ENCODE data around the gene MRPS35. TPM values are rescaled to one million over a fixed set of nuclear protein-coding genes. Genes with fewer than 3 reads are reported as not detected.
A peak's percentile ranks its signal among the peaks of the same experiment; 100 is the strongest.

MRPS35 gene
- total RNA-seq, 1 donor from 2014 or later: 39.2 TPM

GRCh38 chr12:27780612-27781408 lies 70.2 kb downstream of the MRPS35 start:
- Mint-ChIP-seq H3K27ac (peak overlapping the region; percentile 10), H3K27me3 (ENCODE audit: insufficient read depth, low read depth) (peaks cover 2% of the 10 kb centered on the region), H3K36me3 (peaks cover 26% of the 10 kb centered on the region), H3K9me3 (peaks cover 2% of the 10 kb centered on the region), H3K4me3 (peak overlapping the region; percentile 86), H3K4me1 (peaks cover 36% of the 10 kb centered on the region)
- H3K9ac ChIP-seq: peak overlapping the region; percentile 77
- no peaks in the 10 kb centered on the region for H3K27me3 ChIP-seq
- H3K79me2 ChIP-seq (ENCODE audit: low read depth): peaks cover 57% of the 10 kb centered on the region
- H4K20me1 ChIP-seq (ENCODE audit: low read depth): no peaks in the 10 kb centered on the region
- peak overlapping the region; percentile 93 for H3K4me2 ChIP-seq
- H3K27ac ChIP-seq: peak overlapping the region; percentile 93
- H3K36me3 ChIP-seq: no peaks in the 10 kb centered on the region
- peaks cover 24% of the 10 kb centered on the region for H3F3A ChIP-seq (ENCODE audit: low read depth)
- H3K9me3 ChIP-seq (ENCODE audit: low read depth): no peaks in the 10 kb centered on the region
- peak overlapping the region; percentile 82 for H3K4me3 ChIP-seq
- peak overlapping the region; percentile 77 for H2AFZ ChIP-seq (replicated peaks)
- peaks cover 26% of the 10 kb centered on the region for H3K4me1 ChIP-seq
- DNase-seq (ENCODE audit: low spot score): peak; percentile 41
- TF ChIP-seq EZH2 (IDR thresholded peaks at IDR 0.05) (no peak), CTCF (IDR thresholded peaks at IDR 0.05) (no peak), EZH2phosphoT487 (IDR thresholded peaks at IDR 0.05) (no peak)

DNA sequence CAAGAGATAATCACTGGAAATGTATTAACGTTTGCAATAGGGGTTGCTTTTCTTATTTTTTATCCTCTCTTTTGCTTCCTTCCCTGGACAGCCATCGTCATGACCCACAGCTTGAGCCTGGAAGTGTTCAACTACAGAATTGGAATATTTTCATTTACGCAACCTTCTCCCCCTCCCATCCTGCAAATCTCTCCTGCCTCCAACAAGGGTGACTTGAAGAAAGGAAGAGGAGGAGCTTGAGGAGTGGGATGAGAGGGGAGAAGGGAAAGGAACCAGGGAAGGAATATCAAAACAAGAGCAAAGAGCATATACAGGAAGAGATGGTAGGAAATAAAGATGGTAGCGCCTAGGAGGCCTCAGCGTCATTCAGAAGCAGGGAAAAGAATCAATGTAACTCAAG lies 71.0 kb downstream of the MRPS35 start:
- peaks cover 36% of the 10 kb centered on the region for H3K4me1 Mint-ChIP-seq
- H3K4me1 ChIP-seq: peaks cover 26% of the 10 kb centered on the region
- H3K27ac Mint-ChIP-seq: peak overlapping the region; percentile 1
- H4K20me1 ChIP-seq (ENCODE audit: low read depth): no peaks in the 10 kb centered on the region
- H3K27me3 Mint-ChIP-seq (ENCODE audit: insufficient read depth, low read depth): peaks cover 2% of the 10 kb centered on the region
- H3K36me3 Mint-ChIP-seq: peaks cover 32% of the 10 kb centered on the region
- no peaks in the 10 kb centered on the region for H3K9me3 ChIP-seq (ENCODE audit: low read depth)
- H3K9ac ChIP-seq: no peak overlapping the region
- H3F3A ChIP-seq (ENCODE audit: low read depth): peaks cover 24% of the 10 kb centered on the region
- H3K27me3 ChIP-seq: no peaks in the 10 kb centered on the region
- peak overlapping the region; percentile 93 for H3K4me2 ChIP-seq
- H3K79me2 ChIP-seq (ENCODE audit: low read depth): peaks cover 65% of the 10 kb centered on the region
- no peak for TF ChIP-seq EZH2phosphoT487 (IDR thresholded peaks at IDR 0.05)
- TF ChIP-seq EZH2 (IDR thresholded peaks at IDR 0.05): no peak
- TF ChIP-seq CTCF (IDR thresholded peaks at IDR 0.05): no peak
- H3K4me3 ChIP-seq: peak overlapping the region; percentile 82
- H2AFZ ChIP-seq (replicated peaks): no peak overlapping the region
- H3K27ac ChIP-seq: peak overlapping the region; percentile 48
- H3K36me3 ChIP-seq: no peaks in the 10 kb centered on the region
- peak overlapping the region; percentile 86 for H3K4me3 Mint-ChIP-seq
- no peak for DNase-seq (ENCODE audit: low spot score)
- H3K9me3 Mint-ChIP-seq: peaks cover 2% of the 10 kb centered on the region

GRCh38 chr12:27782481-27782880 lies 71.8 kb downstream of the MRPS35 start:
- H3K27me3 ChIP-seq: no peaks in the 10 kb centered on the region
- H3K4me1 ChIP-seq: peaks cover 26% of the 10 kb centered on the region
- H2AFZ ChIP-seq (replicated peaks): no peak overlapping the region
- Mint-ChIP-seq H3K4me3 (peak overlapping the region; percentile 86), H3K4me1 (peaks cover 36% of the 10 kb centered on the region), H3K9me3 (peaks cover 2% of the 10 kb centered on the region), H3K36me3 (peaks cover 33% of the 10 kb centered on the region), H3K27me3 (ENCODE audit: insufficient read depth, low read depth) (peaks cover 2% of the 10 kb centered on the region), H3K27ac (no peak overlapping the region)
- H3K9me3 ChIP-seq (ENCODE audit: low read depth): no peaks in the 10 kb centered on the region
- H3F3A ChIP-seq (ENCODE audit: low read depth): peaks cover 24% of the 10 kb centered on the region
- H3K36me3 ChIP-seq: no peaks in the 10 kb centered on the region
- H4K20me1 ChIP-seq (ENCODE audit: low read depth): no peaks in the 10 kb centered on the region
- H3K79me2 ChIP-seq (ENCODE audit: low read depth): peaks cover 73% of the 10 kb centered on the region
- H3K4me2 ChIP-seq: peak overlapping the region; percentile 93
- TF ChIP-seq EZH2 (IDR thresholded peaks at IDR 0.05) (no peak), CTCF (IDR thresholded peaks at IDR 0.05) (no peak), EZH2phosphoT487 (IDR thresholded peaks at IDR 0.05) (no peak)
- H3K4me3 ChIP-seq: peak overlapping the region; percentile 82
- DNase-seq (ENCODE audit: low spot score): peak; percentile 18
- no peak overlapping the region for H3K9ac ChIP-seq
- H3K27ac ChIP-seq: peak overlapping the region; percentile 58

All from neural progenitor cell (in vitro differentiated cells).